Endothelial cell of hepatic sinusoid (primary cell): ENCODE measurements around the gene WASHC3.
"Not testable (repeated sequence)": the region's sequence is repeated elsewhere in the genome, so short reads cannot be mapped to it uniquely, and the experiment has no call there.

ENCODE experiments used
- in situ Hi-C: cut with HindIII; loops from 2 replicates; pipeline ENCODE4 v1.10.0; 2017; ENCODE audit warnings: low sequenced_read_pairs

Gene WASHC3

GRCh38 chr12:102061560-102062418, at the start of gene WASHC3:
TSS of gene WASHC3 (minus strand) at chr12:102061991. CDS start at chr12:102061962, 29 bp downstream.
- in situ Hi-C loops, result no loop called here

- in situ Hi-C loops, result no loop called here
These were observed 49.0 kb upstream of the WASHC3 start for GRCh38 chr12:102110782-102111181.

GRCh38 chr12:102107970-102108369, 46.2 kb upstream of the WASHC3 start:
- in situ Hi-C loops, result no loop called here

GRCh38 chr12:102106905-102107304, 45.1 kb upstream of the WASHC3 start:
- in situ Hi-C loops, result no loop called here

GRCh38 chr12:102096855-102097254, 35.1 kb upstream of the WASHC3 start:
- in situ Hi-C loops, result no loop called here

- in situ Hi-C loops, result no loop called here
These were observed 34.0 kb upstream of the WASHC3 start for GRCh38 chr12:102095677-102096263.

GRCh38 chr12:102093319-102093718, 31.5 kb upstream of the WASHC3 start:
- in situ Hi-C loops, result no loop called here

GRCh38 chr12:102089228-102089835, 27.5 kb upstream of the WASHC3 start:
- in situ Hi-C loops, result not testable (repeated sequence)

GRCh38 chr12:102080842-102081241, 19.1 kb upstream of the WASHC3 start:
- in situ Hi-C loops, result no loop called here

- in situ Hi-C loops, result not testable (repeated sequence)
These were observed 10.3 kb upstream of the WASHC3 start for GRCh38 chr12:102072092-102072491.

- in situ Hi-C loops, result no loop called here
These were observed 7.9 kb upstream of the WASHC3 start for GRCh38 chr12:102069707-102070106.

- in situ Hi-C loops, result no loop called here
These were observed 5.9 kb upstream of the WASHC3 start for GRCh38 chr12:102067574-102068258.

GRCh38 chr12:102064476-102064875, 2.7 kb upstream of the WASHC3 start:
- in situ Hi-C loops, result no loop called here

GRCh38 chr12:102063069-102063468, 1.3 kb upstream of the WASHC3 start:
- in situ Hi-C loops, result no loop called here

- in situ Hi-C loops, result no loop called here
These were observed 622 bp upstream of the WASHC3 start for GRCh38 chr12:102062419-102062806.

GRCh38 chr12:102061096-102061559, 663 bp downstream of the WASHC3 start:
- in situ Hi-C loops, result no loop called here

- in situ Hi-C loops, result no loop called here
These were observed 2.4 kb downstream of the WASHC3 start for GRCh38 chr12:102059343-102059742.

GRCh38 chr12:102054345-102054744, 7.4 kb downstream of the WASHC3 start:
- in situ Hi-C loops, result no loop called here

GRCh38 chr12:102053062-102053349, 8.8 kb downstream of the WASHC3 start:
- in situ Hi-C loops, result no loop called here

GRCh38 chr12:102052192-102053061, 9.4 kb downstream of the WASHC3 start:
- in situ Hi-C loops, result no loop called here
